ENCODE data around the gene CIAO2A.
A peak's percentile ranks its signal among the peaks of the same experiment; 100 is the strongest.

DNA sequence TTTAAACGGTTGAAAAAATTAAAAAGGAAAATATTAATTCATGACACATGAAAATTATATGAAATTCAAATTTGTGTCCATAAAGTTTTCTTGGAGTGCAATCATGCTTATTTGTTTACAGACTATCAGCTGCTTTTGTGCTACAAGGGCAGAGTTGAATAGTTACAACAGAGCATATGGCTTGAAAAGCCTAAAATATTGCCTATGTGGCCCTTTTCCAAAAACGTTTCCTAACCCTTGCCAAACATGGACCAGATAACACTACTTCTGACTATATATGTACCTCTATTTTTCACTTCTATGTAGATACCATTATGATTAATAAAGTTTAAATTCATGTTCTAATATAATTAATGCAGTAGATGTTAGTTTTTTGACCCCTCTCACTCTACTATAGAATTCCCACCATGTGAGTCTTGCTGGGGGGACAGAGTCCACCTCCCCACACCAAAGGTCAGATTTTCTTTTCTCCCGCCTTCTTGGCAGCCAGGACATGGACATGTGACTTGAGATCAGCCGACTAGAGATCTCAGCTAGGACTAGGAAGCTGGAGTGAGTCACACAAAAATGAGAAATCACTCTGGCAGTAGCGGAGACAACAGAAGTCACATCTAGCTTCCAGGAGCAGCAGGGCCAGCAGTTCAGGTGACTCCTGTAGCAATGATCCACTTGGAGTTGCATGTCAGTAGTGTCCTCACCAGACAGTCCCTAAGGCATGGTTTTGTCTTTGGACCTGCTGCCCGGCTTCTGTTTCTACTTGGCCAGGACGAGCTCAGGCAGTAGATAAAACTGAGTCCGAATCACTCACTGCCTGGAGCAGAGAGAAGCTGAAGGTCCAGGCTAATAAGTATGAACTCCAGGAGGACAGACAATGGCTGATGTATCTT lies 22.4 kb downstream of the CIAO2A start:
- TF ChIP-seq, protein P1, sequence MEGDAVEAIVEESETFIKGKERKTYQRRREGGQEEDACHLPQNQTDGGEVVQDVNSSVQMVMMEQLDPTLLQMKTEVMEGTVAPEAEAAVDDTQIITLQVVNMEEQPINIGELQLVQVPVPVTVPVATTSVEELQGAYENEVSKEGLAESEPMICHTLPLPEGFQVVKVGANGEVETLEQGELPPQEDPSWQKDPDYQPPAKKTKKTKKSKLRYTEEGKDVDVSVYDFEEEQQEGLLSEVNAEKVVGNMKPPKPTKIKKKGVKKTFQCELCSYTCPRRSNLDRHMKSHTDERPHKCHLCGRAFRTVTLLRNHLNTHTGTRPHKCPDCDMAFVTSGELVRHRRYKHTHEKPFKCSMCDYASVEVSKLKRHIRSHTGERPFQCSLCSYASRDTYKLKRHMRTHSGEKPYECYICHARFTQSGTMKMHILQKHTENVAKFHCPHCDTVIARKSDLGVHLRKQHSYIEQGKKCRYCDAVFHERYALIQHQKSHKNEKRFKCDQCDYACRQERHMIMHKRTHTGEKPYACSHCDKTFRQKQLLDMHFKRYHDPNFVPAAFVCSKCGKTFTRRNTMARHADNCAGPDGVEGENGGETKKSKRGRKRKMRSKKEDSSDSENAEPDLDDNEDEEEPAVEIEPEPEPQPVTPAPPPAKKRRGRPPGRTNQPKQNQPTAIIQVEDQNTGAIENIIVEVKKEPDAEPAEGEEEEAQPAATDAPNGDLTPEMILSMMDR (IDR thresholded peaks at IDR 0.05 in 4 of 5, conservative IDR thresholded peaks at IDR 0.05 in 1 of 5), result no peak
- TF ChIP-seq POLR2A (IDR thresholded peaks at IDR 0.05), result peak; percentile 22 to 40
